ENCODE data around the gene RC3H2. TPM values are rescaled to one million over a fixed set of nuclear protein-coding genes. Genes with fewer than 3 reads are reported as not detected.

The RC3H2 gene
- total RNA-seq, 1 donor from 2014 or later = 35.1 TPM

Other genes with a start within 250 kb of the RC3H2 start
- gene OR1B1, start 247.7 kb downstream of the RC3H2 start, total RNA-seq = not detected
- not detected for gene OR1L1, start 243.6 kb downstream of the RC3H2 start, total RNA-seq
- gene OR1L3, start 230.2 kb downstream of the RC3H2 start, total RNA-seq = not detected
- not detected for gene OR1L4, start 181.4 kb downstream of the RC3H2 start, total RNA-seq
- not detected for gene OR1L6, start 163.1 kb downstream of the RC3H2 start, total RNA-seq
- gene OR5C1, start 116.4 kb downstream of the RC3H2 start, total RNA-seq = not detected
- not detected for gene OR1K1, start 105.2 kb downstream of the RC3H2 start, total RNA-seq
- 8.7 TPM for gene PDCL, start 76.8 kb downstream of the RC3H2 start, total RNA-seq
- 5.3 TPM for gene ZBTB6, start 8.0 kb upstream of the RC3H2 start, total RNA-seq
- 4.6 TPM for gene ZBTB26, start 26.2 kb upstream of the RC3H2 start, total RNA-seq
- gene RABGAP1, start 35.7 kb upstream of the RC3H2 start, total RNA-seq = 45.1 TPM
- gene GPR21, start 128.3 kb upstream of the RC3H2 start, total RNA-seq = 0.49 TPM

Measured in Right ventricle myocardium inferior (tissue), 1 donor.